Amniotic epithelial cell (primary cell): ENCODE results near the gene ATOH8.

Source experiments
- DNase-seq: peaks from one replicate; pipeline ENCODE4 v3.0.0-alpha.2; 2010; ENCODE audit warnings: low read depth

Gene ATOH8

DNA sequence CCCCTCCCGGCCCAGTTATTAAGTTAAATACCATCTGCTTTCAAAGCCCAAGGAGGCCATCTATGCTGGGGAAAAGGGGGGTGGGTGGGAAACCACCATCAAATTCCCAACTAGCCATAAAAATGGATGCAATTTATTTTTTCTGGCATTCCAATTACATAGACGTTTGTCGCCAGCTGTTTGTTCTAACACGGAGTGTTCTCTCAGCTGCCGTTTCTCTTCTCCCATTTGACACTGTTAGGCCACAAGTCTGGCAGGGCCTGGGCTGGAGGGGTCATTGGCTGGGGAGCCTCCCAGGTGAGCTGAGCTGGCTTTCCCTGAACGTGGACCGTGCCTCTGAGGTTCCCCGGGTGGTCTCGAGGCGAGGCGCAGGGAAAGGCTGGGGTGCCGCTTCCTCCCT lies 16.6 kb downstream of the ATOH8 start:
- DNase-seq = no peak

DNA sequence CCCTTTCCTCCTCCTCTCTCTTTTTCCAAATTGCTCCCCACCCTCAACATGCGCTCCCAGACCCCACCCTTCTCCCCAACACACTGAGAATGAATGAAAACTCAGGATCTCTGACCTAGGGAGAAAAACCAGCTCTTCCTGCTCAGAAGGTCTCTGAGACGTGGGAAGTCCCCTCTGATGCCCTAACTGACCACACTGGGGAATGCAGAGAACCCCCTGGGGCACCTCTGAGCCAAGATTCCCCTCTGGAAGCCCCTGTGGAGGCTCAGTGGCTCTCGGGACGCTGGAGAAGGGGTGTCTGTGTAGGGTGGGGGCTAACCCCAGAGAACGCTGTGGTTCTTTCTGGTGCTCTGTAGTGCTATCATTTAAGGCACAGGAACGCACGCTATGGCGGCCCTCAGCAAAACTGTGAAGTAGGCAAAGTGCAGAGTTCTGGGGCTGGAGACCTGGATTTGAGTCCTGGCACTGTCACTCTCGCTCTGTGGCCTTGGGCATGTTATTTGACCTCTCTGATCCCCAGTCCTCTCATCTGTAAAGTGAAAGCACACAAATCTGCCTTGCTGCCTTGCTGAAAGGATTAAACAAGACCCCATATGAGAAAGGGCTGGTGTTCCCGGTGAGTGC lies 17.1 kb downstream of the ATOH8 start:
- no peak for DNase-seq

DNA sequence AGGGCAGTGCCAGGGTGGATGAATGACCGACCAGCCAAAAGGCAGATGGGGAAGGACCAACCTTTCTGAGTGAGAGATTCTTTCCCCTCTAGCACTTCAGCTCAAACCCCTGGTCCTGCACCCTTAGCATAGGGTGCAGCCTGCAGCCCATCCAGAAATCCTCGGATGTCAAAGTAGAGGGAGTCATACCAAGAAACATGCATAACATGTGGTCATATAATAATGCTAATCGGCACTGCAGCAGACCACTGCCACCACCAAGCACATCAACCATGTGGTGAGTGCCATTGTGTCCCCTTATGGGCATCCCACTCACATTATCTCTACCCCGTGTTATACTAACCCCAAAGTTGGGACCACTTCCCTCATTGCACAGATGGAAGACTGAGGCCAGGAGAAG lies 17.7 kb downstream of the ATOH8 start:
- no peak for DNase-seq

DNA sequence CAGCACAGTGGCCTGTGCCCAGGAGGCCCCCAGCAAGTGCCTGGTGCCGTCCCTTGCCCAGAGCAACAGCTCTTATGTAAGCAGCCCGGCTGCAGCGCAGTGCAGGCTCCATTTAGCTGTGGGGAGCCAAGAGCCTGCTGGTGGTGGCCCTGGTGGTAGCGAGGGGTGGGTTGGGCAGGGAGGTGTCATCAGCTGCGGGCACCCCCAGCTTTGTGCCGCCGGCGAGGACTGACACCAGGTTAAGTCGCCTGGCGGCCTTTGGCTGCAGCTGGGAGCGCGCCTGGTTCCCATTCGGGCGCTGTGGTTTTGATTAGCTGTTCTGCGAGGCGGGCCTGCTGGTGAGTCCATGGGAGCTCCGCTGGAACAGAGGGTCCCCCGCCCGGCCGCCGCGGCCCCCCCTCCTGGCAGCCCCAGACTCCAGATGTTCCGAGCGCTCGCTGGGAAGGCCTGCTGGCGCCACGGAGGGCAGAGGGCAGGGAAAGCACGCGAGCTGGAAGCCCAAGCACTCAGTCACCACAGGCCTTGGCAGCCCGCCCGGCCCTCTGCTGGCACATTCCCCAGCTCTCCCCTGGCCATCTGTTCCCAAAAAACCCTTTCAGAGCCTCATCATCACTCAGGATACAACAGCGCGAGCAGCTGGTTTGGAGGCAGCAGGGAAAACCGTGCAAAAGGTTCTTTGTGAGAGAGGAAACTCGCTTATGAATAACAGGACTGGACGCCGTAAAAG lies 18.4 kb downstream of the ATOH8 start:
- DNase-seq = peak; percentile 99

DNA sequence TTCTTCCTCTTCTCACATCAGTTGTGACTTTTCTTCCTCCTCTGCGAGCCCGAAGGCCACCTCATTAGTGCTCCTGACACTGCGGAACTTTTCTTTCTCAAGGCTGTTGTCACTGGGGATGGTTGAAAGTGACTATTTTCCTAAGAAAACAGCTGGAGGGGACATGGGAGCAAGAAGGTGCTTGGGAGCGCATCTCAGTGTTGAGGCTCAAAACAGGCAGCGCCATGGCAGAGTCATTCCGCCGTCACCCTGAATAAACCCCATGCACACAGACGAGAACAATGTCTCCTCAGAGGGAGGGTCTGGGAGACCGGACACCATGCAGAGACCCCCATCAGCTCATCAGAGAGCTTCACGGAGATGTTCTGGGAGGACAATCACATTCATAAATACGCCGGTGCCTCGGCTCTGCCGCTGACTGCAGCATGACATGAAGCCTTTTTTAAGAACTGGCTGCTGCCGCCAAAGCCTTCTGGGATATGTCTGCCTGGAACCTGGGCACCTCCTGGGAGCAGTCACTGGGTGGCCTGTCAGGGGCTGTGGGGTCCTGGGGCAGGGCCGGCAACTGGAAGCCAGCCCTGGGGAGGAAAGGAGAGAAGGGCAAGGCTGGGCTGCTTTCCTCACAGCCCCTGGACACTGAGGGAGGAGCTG lies 19.2 kb downstream of the ATOH8 start:
- DNase-seq = no peak

DNA sequence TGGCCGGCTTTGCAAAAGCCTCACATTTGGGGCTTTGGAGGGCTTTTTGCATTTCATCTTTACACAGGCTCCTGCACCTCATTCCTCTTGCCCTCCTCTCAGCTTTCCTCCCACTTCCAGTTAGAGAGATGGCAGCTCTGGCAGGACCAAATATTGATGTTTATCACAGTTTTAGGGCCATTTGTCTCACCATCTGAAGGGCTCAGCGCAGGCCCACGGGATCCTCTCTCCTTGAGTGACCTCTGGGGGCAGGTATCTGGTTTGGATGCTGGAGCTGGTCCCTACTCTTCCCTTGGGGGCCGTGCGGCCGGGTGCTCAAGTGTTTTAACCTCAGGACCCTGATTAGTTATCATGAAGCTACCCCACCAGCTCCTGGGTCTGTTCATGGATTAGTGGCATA lies 19.9 kb downstream of the ATOH8 start:
- no peak for DNase-seq

DNA sequence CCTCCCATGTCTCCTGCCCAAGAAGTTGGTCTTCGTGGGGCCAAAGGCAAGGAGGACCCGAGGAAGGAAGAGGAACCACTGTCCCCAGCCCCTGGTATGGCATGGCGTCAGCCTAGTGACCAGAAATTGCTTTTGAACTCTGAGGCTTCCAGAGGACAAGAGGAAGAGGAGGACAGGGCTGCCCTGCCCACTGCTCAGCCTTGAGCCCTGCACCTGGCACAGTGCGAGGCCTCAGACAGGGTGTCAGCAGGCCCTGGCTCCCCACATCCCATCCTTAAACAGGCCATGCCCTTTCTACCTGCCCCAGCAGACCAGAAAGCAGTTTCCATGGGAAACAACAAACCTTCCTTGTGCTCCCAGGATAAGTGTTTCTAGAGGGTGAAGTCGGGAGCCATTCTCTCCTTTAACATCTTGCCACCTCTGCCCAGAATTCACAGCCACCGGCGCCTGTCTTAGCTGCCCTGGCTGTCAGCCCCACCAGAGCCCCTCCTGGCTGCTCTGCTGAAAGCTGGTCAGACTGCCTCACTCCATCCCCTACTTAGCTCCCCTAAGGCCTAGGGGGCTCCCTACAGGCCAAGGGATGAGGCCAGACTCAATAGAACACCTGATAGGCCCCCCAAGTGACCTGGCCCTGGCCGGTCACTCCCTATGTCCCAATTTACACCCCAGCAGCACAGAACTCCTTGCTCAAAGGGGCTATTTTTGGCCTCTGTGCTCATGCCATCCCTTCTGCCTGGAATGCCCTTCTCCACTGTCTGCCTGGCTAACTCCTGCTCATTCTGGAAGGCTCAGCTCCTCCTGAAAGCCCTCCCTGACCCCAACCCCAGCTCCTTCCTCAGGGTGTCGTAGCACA lies 20.6 kb downstream of the ATOH8 start:
- no peak for DNase-seq

DNA sequence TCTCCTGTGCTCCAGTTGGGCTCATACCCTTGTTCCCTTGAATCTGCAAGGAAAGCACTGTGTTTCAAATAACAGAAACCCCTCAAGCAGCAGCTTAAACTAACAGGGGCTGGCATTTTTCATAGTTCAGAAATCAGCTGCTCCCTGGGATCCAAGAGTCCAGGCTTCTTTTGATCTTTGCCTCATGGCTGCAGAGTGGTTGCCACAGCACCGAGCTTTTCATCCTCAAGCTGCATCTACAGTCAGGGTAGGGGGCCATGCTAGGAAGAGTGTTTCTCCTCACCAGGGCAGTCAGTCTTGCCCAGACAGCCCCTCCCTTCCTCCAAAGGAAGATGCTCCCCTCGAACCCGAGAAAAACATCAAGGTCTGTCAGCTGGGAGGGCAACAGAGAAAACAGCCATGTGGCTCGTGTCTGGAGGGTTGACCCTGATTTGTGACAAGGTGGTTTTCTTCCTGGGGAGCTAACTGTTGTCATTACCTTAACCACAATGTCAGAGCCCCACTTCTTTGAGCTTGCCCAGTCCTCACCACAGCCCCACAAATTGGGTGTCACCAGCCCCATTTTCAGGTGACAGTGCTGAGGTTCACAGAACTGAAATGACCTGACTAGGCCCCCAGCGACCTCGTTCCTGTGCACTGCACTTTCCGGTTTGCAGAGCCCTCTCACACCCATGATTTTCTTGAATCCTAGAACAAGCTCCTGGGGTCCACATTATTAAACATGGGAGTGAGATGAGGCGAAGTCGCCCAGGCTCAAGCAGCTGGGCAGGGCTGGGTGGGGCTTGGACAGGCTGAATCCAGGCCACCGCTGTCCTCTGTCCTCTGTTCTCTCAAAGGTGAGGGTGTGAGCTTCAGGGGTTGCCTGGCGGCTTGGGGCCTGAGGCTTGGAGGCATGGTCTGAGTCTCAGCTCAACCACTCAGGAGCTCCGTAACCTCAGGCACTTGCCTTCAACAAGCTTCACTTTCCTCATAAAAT lies 21.9 kb downstream of the ATOH8 start:
- DNase-seq = no peak

DNA sequence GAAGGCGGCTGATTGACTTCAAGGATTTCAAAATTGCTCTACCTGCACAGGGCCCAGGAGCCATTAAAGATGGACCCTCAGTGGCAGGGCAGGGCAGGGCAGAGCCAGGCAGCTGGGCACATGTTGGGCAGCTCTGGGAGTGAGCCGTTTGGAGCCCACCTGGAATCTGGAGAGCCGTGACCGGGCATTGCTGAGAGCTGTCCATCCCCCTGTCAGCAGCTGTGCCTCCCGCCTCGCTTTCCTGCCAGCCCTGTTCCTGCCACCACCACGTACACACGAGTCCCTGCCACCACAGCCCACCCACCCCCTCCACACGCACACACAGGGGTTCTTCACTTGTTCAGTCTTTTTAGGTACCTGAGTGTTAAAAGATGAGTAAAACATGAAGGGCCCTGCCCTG lies 22.9 kb downstream of the ATOH8 start:
- DNase-seq = no peak

DNA sequence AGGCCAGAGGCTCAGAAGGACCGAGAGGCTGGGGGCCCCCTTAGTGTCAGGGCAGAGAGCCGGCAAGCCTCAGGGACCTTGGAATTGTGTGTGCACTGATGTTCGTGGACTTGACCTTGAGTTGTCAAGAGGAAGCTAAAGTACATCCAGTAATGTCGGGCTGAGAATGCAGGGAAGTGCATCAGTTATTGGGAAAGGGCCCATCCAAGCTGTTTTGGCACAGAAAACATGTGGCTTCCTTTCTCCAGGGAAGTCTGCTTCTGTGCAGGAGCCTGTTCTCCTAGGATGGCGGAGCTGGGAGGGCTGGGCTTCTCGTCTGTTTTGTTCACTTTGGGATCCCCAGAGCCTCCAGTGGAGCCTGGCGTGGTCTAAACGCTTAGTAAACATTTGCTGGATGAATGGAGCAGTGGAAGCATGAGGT lies 23.7 kb downstream of the ATOH8 start:
- peak; percentile 65 for DNase-seq

DNA sequence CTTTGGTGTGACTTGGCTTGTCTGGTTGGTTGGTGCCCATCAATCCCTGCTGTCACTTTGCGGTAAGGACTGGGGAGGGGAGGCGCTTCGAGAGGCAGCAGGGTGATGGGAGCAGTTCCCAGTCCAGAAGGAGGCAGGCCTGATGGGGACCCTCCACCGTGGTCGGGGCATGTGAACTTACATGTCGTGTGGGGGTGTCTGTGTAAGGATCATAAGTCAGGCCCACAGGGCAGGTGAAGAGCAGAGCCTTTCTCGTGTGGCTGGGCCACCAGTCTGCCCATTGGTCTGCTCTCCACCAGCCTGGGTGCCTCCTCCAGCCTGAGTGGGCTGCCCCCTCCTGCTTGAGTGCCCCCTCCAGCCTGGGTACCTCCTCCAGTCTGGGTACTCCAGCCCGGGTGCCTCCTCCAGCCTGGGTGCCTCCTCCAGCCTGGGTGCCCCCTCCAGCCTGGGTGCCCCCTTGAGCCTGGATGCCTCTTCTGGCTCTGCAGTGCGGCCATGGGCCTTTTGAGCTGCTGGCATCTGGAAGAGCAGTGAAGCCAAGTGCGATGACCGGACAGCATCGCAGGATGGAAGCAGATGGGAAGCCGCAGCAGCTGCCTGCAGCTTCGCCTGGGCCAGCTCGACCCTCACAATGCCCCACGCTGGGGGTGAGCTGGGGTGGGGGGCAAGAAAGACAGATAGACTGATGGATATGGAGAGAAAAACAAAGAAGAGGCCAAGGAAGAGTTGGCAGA lies 25.0 kb downstream of the ATOH8 start:
- no peak for DNase-seq

DNA sequence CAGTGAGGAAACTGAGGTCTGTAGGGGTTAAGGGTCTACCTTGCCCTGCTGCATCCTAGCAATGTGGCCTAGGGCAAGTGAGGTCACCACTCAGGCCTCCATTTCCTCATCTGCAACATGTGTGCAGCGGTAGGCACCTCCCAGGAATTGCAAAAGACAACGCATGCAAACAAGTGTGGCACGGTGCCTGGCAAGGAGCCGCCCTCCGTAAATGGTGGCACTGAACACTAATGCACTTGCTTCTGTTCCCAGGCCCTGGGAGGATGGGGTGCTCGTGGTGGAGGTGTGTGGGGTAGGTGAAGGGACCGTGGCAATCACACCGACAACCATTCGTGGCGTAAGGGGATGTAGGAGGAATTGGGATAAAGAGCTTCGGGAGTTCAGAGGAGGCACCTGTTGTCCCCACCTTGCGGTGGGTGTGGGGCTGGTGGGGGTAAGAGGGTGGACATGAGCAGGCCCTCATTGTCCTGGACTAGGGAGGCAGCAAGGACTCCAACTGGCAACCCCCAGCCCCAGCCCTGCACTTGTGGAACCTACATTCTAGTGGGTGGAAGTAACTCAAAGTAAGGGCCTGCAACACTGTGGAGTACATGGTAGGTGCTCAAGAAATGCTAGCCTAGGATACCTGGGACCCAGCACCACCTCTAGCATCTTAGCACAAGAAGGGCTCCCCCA lies 26.0 kb downstream of the ATOH8 start:
- no peak for DNase-seq

DNA sequence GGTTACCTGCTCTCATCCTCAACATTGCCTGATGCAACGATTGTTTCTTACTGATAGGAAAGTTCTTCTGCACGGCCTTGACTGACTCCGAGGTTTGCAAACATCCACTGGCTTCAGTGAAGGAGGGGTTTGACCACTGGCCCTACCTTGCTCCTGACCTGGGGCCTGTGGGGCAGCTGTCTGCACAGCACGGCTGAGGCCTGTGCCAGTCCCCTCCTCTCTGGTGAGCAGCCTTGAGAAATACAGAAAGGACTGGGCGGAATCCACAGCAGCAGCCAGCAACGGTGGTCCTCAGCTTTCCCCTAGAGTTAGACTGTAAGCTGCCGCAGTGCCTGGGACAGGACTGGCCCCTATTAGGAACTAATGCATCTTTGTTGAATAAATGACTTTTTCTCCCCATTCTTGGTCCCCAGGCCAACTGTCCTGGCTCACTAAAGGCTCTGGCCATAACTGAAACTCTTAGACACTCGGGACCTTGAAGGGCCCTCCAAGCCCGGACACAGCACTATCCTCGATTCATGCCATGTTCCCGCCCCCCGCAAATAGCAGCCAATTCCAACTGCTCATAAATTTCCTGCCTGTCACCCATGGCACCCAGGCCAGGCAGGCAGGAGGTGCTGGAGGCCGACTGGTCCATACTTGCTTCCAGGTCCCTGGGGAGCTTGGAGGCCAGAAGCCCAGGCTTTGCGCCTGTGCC lies 26.7 kb downstream of the ATOH8 start:
- no peak for DNase-seq

DNA sequence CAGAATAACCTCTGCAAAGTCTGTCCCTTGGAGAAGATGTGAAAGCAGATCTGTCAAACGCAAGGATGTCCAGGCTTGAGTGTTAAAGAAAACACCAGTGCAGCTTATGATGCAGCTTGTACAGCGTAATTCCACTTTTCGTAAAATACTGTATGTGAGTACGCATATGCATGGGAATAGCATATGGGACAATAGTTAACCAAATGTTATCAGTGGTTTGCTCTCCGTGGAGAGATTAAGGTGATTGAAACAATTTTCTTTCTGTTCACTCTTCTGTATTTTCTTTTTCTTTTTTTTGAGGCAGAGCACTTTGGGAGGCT lies 27.2 kb downstream of the ATOH8 start:
- DNase-seq = no peak

DNA sequence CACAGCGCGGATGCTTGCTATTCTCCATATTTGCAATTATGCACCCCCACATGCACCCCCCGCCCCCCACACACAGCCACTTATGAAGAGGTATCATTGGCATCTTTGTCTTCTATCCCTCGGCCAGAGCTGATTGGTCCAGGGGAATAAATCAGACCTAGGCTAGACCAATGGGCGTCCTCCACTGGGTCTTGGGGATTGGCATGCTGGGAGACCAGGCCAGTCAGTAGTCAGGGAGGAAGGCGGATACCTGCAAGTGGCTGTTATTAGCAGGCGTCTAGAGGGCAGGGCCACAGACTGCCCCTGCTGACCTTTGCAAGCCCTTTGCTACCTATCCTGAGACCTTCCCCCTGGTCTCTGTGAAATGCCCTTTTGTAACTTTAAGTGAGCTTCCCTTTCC lies 30.0 kb downstream of the ATOH8 start:
- DNase-seq = no peak

DNA sequence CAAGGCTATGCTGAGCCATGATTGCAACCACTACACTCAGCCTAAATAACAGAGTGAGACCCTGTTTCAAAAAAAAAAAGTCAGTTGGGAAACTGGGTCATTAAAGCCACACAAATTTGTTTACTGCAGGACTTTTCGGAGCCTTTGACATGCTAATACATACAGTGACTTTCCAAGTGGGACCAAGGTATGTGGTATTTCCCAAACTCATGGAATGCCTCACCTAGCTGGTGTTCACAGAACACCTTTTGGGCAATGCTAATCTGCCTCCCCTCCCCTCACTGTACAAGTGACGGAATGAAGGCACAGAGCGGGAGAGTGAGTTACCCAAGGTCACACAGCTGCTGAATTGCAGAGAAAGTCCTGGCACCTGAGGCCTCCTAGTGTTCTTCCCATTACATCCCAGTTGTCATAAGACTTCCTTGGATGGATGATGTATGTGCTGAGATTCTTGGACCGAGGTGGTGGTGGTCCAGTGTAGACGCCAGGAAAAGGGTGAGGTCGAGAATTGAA lies 30.7 kb downstream of the ATOH8 start:
- no peak for DNase-seq

DNA sequence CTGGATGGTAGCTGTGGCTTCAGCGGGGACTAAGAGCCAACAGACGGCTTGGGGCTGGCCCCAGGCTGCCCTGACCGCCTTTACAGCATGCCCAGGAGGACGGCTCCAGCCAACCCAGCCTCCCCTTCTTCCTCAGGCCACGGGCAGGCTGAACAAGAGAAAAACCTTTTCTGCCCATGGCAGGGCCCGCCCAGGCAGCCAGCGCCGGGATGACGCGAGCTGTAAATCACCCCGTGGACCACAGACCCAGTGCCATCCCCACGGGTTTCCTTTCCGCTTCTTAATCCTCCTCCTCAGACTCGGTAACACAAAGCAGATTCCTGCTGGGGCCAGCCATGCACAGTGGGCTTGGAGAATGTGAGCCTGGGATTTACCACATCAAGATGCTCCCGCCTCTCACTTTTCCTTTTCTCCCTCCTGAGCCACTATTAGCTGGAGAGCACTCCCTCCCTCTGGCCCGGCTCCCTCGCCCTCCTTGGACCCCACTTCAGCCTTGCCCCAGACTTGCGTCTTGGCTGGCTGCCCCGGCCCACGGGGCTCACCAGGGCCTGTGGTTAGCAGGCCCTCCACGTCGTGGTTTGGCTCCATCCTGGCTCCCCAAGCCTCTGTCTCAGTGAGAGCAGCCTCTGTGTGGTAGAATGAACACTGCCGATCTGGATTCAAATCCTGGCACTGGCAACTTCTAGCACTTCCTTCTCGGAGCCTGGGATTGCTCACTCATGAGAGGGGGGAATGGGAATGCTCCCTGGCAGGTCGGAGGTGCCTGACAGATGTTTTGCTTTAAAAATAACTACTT lies 31.4 kb downstream of the ATOH8 start:
- peak; percentile 100 for DNase-seq

DNA sequence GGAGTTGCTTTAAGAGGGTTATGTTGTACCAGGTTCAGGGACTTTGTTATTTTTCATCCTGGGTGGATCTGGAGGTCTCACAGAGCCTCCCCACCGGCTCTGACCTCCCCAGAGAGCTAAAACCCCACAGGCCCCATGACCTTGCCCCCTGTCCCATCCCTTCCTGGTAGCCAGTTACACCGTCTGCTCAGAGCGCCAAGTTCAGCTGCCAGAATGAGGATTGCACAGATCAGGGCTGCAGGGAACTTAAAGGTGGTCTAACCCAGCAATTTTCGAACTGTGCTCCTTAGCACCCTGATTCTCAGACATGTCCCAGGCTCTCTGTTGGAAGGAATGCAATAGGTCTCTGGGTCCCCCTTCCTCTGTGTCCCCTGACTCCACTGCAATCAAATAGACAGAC lies 32.1 kb downstream of the ATOH8 start:
- DNase-seq = no peak

DNA sequence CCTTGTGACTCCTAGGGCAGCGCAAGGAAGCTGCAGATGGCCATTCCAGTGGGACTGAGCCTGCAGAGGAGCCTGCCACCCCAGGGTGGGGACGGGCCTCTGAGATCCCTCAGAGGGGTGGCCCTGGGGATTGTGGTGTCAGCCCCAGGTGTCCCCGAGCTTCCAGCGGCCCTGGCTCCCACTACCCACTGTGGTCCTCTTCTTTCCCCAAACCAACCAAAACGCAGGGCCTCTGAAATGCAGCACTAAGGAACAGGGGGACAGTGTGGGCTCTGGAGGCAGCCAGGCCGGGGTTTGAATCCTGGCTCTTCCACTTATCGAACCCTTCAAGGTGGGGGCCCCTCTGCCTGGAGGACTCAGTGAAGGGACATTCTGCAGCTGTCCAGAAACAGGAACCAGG lies 32.7 kb downstream of the ATOH8 start:
- no peak for DNase-seq
